HG02885 (cell line): Measurements from ENCODE around the gene ZSWIM6.
A peak's percentile ranks its signal among the peaks of the same experiment; 100 is the strongest.

Experiments
- ATAC-seq: cut with Tn5 transposase; IDR thresholded peaks from one replicate; pipeline ENCODE4 v1.9.1; 2021; ENCODE audit warnings: mild to moderate bottlenecking; ENCODE audit not compliant: unreplicated experiment, poor library complexity

The ZSWIM6 gene

GRCh38 chr5:61330341-61330844 lies 1.7 kb upstream of the ZSWIM6 start:
- no peak for ATAC-seq

GRCh38 chr5:61330845-61331406 lies 1.1 kb upstream of the ZSWIM6 start:
- ATAC-seq, result peak; percentile 31

GRCh38 chr5:61332358-61332749 lies 296 bp downstream of the ZSWIM6 start:
- ATAC-seq, result no peak

GRCh38 chr5:61332851-61333320 lies 828 bp downstream of the ZSWIM6 start:
- no peak for ATAC-seq

GRCh38 chr5:61333321-61333953 lies 1.4 kb downstream of the ZSWIM6 start:
- ATAC-seq, result no peak

GRCh38 chr5:61333954-61334867 lies 2.2 kb downstream of the ZSWIM6 start:
- no peak for ATAC-seq

- no peak for ATAC-seq
These were observed 3.0 kb downstream of the ZSWIM6 start for GRCh38 chr5:61334868-61335615.

- ATAC-seq, result no peak
These were observed 7.7 kb downstream of the ZSWIM6 start for GRCh38 chr5:61339764-61340163.

GRCh38 chr5:61340775-61341361 lies 8.8 kb downstream of the ZSWIM6 start:
- ATAC-seq, result no peak

GRCh38 chr5:61342071-61342501 lies 10.0 kb downstream of the ZSWIM6 start:
- ATAC-seq, result no peak

GRCh38 chr5:61344187-61344944 lies 12.3 kb downstream of the ZSWIM6 start:
- ATAC-seq, result no peak

- ATAC-seq, result no peak
These were observed 14.5 kb downstream of the ZSWIM6 start for GRCh38 chr5:61346511-61346910.

- no peak for ATAC-seq
These were observed 15.0 kb downstream of the ZSWIM6 start for GRCh38 chr5:61347080-61347479.

- ATAC-seq, result no peak
These were observed 16.4 kb downstream of the ZSWIM6 start for GRCh38 chr5:61348447-61348846.

- ATAC-seq, result no peak
These were observed 17.9 kb downstream of the ZSWIM6 start for GRCh38 chr5:61349935-61350334.

GRCh38 chr5:61350535-61350934 lies 18.5 kb downstream of the ZSWIM6 start:
- no peak for ATAC-seq

- no peak for ATAC-seq
These were observed 19.7 kb downstream of the ZSWIM6 start for GRCh38 chr5:61351733-61352132.

- no peak for ATAC-seq
These were observed 20.1 kb downstream of the ZSWIM6 start for GRCh38 chr5:61352180-61352579.

- ATAC-seq, result no peak
These were observed 20.6 kb downstream of the ZSWIM6 start for GRCh38 chr5:61352612-61353156.
